ENCODE data around the gene CSNK2A2. TPM values are rescaled to one million over a fixed set of nuclear protein-coding genes. Genes with fewer than 3 reads are reported as not detected.

Gene CSNK2A2
- polyA plus RNA-seq, 2 of the 4 experiments (the other 2 are of a cell fraction): 42.5 to 47.6 TPM

DNA sequence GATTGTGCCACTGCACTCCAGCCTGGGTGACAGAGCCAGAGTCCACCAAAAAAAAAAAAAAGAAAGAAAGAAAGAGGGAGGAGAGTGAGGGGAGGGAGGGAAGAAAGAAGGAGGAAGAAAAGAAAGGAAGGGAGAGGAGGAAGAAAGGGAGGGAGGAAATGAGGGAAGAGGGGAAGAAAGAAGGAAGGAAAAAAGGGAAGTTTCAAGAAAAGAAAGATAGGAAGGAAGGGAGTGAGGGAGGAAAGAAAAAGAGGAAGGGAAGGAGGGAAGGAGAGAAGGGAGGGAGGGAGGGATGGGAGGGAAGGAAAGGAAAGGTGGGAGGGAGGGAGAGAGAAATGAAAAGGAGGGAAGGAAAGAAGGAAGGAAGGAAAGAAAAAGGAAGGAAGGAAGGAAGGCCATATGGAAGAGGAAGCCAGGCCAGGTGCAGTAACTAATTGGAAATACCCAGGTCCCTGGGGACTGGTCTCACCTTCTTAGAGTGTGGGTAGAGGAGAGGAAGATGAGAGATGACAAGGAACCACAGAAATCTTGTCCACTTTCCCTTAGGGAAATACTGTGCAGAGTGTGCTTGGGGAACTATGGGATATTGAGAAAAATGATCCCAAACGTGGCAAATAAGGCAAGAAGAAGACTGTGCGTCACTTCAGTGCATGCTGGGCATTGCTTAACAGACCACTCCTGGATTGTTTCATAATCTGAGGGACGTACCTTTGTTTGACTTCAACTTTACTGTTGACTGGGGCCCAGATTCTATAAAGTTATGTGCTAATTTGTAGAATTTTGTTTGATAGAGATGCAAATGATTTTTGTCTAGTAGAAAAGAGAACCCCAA lies 15.1 kb upstream of the CSNK2A2 start:
- Histone ChIP-seq H3K4me3 (no peak overlapping the region), H3K4me1 (no peaks in the 10 kb centered on the region), H3K4me2 (no peak overlapping the region), H3K27ac (no peak overlapping the region), H3K9me3 (peaks cover 6% of the 10 kb centered on the region; the same call in 1 of the 3 replicates)
- CTCF ChIA-PET: no interaction called here
- no peak for ATAC-seq
- WGBS (ENCODE audit: missing lambda C conversion rate): 19% methylated on average over 3 of the region's 3 CpGs
- POLR2A ChIA-PET: interaction anchor here (0.7 kb wide), 1 partner anchor 14 kb away, joined by 9 read pairs; no protein-coding TSS in a partner anchor
- no peak for TF ChIP-seq BHLHE40 (IDR thresholded peaks at IDR 0.05; ENCODE audit: low read depth, low read length)
- TF ChIP-seq, protein P1, sequence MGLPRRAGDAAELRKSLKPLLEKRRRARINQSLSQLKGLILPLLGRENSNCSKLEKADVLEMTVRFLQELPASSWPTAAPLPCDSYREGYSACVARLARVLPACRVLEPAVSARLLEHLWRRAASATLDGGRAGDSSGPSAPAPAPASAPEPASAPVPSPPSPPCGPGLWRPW (IDR thresholded peaks at IDR 0.05): no peak
- TF ChIP-seq CEBPB (IDR thresholded peaks at IDR 0.05): no peak
- TF ChIP-seq, protein P2, sequence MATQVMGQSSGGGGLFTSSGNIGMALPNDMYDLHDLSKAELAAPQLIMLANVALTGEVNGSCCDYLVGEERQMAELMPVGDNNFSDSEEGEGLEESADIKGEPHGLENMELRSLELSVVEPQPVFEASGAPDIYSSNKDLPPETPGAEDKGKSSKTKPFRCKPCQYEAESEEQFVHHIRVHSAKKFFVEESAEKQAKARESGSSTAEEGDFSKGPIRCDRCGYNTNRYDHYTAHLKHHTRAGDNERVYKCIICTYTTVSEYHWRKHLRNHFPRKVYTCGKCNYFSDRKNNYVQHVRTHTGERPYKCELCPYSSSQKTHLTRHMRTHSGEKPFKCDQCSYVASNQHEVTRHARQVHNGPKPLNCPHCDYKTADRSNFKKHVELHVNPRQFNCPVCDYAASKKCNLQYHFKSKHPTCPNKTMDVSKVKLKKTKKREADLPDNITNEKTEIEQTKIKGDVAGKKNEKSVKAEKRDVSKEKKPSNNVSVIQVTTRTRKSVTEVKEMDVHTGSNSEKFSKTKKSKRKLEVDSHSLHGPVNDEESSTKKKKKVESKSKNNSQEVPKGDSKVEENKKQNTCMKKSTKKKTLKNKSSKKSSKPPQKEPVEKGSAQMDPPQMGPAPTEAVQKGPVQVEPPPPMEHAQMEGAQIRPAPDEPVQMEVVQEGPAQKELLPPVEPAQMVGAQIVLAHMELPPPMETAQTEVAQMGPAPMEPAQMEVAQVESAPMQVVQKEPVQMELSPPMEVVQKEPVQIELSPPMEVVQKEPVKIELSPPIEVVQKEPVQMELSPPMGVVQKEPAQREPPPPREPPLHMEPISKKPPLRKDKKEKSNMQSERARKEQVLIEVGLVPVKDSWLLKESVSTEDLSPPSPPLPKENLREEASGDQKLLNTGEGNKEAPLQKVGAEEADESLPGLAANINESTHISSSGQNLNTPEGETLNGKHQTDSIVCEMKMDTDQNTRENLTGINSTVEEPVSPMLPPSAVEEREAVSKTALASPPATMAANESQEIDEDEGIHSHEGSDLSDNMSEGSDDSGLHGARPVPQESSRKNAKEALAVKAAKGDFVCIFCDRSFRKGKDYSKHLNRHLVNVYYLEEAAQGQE (IDR thresholded peaks at IDR 0.05): no peak
- TF ChIP-seq CHD2 (IDR thresholded peaks at IDR 0.05; ENCODE audit: low read length, partially characterized antibody): no peak
- TF ChIP-seq HDAC2 (IDR thresholded peaks at IDR 0.05): no peak
- no peak for TF ChIP-seq NPAS2 (CRISPR knock-in tag; IDR thresholded peaks at IDR 0.05; ENCODE audit: borderline replicate concordance)
- TF ChIP-seq PHF8 (IDR thresholded peaks at IDR 0.05; ENCODE audit: borderline replicate concordance, low read depth): no peak
- no peak for TF ChIP-seq MAX (IDR thresholded peaks at IDR 0.05)
- no peak for TF ChIP-seq E2F6 (IDR thresholded peaks at IDR 0.05; ENCODE audit: borderline replicate concordance, low read depth)
- TF ChIP-seq HOXB5 (CRISPR knock-in tag; IDR thresholded peaks at IDR 0.05): no peak
- no peak for TF ChIP-seq SREBF2 (IDR thresholded peaks at IDR 0.05)
- no peak for TF ChIP-seq RNF2 (IDR thresholded peaks at IDR 0.05; ENCODE audit: borderline replicate concordance, low read depth)
- no peak for TF ChIP-seq EHMT2 (IDR thresholded peaks at IDR 0.05; ENCODE audit: low read depth)
- DNase-seq (ENCODE audit: low read depth in 1 of 2, low spot score in 1 of 2): no peak
- no peak for FAIRE-seq

DNA sequence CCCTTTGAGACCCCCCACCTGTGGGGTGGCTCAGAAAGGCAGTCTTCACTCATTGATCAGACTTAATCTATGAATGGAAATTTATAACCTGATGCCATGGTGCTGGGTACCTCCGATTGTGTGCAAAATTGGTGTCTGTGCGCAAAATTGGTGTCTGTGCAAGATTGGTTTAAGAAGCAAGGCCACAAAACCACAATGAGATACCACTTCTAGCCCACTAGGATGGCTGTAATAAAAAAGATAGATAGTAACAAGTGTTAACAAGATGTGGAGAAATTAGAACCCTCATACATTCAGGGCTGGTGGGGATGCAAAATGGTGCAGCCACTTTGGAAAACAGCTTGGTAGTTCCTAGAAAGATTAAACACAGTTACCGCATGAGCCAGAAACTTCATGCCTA lies 13.9 kb upstream of the CSNK2A2 start:
- 58% methylated on average over 3 of the region's 3 CpGs for WGBS (ENCODE audit: missing lambda C conversion rate)
- Histone ChIP-seq H3K4me2 (no peak overlapping the region), H3K27ac (no peak overlapping the region), H3K9me3 (peaks cover 5% of the 10 kb centered on the region; the same call in 1 of the 3 replicates), H3K4me1 (no peaks in the 10 kb centered on the region), H3K4me3 (no peak overlapping the region)
- ChIA-PET POLR2A (no interaction called here), CTCF (interaction anchor here (1.0 to 1.3 kb wide), 2 partner anchors 12 to 16 kb away, joined by 3 read pairs; no protein-coding TSS in a partner anchor)
- DNase-seq (ENCODE audit: low read depth in 1 of 2, low spot score in 1 of 2) (no peak), FAIRE-seq (no peak), ATAC-seq (no peak)
- TF ChIP-seq HEYL (CRISPR knock-in tag; IDR thresholded peaks at IDR 0.05) (no peak), SREBF2 (IDR thresholded peaks at IDR 0.05) (no peak), ZSCAN20 (CRISPR knock-in tag; IDR thresholded peaks at IDR 0.05) (no peak), CHD4 (IDR thresholded peaks at IDR 0.05; ENCODE audit: borderline replicate concordance) (no peak), FOXS1 (CRISPR knock-in tag; IDR thresholded peaks at IDR 0.05) (no peak), ZC3H11A (IDR thresholded peaks at IDR 0.05) (no peak), SMC3 (IDR thresholded peaks at IDR 0.05) (no peak), ATOH8 (CRISPR knock-in tag; IDR thresholded peaks at IDR 0.05; ENCODE audit: low read depth) (no peak), HOXA7 (CRISPR knock-in tag; IDR thresholded peaks at IDR 0.05) (no peak), POLR2AphosphoS2 (conservative IDR thresholded peaks at IDR 0.05; ENCODE audit: low read length) (no peak), POLR2A (IDR thresholded peaks at IDR 0.05; ENCODE audit: low read length) (no peak), MAZ (IDR thresholded peaks at IDR 0.05; ENCODE audit: borderline replicate concordance, low read depth, low read length) (no peak), BHLHE40 (IDR thresholded peaks at IDR 0.05; ENCODE audit: low read depth, low read length) (no peak), CHD2 (IDR thresholded peaks at IDR 0.05; ENCODE audit: low read length, partially characterized antibody) (no peak)
- TF ChIP-seq, protein P1 (IDR thresholded peaks at IDR 0.05): no peak

Measured in A549 (cell line).